ENCODE data around the gene MDGA2. TPM values are rescaled to one million over a fixed set of nuclear protein-coding genes. Genes with fewer than 3 reads are reported as not detected.

Gene MDGA2
- total RNA-seq, 2 donors from 2014 or later = 0.82 to 8.8 TPM

DNA sequence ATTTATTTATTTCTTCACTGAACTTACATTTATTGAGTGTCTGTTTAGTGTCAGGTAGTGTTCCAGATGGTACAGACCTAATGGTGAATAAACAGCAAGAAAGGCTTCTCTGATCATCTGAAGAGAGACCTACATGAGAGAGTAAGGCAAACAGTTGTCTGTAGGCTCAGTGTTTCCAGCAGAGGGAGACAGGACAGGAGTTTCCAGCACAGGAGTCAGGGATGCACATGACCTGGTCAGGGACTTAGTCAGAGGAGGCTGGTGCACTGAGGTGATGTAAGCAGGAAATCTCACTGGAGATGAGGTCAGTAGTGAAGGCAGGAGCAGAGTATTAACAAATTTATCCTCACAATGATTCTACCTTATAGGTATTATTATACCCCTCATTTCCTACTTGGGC is 233.2 kb downstream of the MDGA2 start:
- H3K4me1 ChIP-seq (ENCODE audit: control insufficient read depth, insufficient read depth, low read length) = peaks cover 2% of the 10 kb centered on the region
- no peak overlapping the region for H3K4me3 ChIP-seq (ENCODE audit: low read length)
- H3K36me3 Mint-ChIP-seq (ENCODE audit: low read depth) = no peaks in the 10 kb centered on the region
- H3K36me3 ChIP-seq (ENCODE audit: control insufficient read depth, insufficient read depth, low read length) = no peaks in the 10 kb centered on the region
- DNase-seq = peak; percentile 82
- peaks cover 7% of the 10 kb centered on the region for H3K4me1 Mint-ChIP-seq
- TF ChIP-seq, protein P1, sequence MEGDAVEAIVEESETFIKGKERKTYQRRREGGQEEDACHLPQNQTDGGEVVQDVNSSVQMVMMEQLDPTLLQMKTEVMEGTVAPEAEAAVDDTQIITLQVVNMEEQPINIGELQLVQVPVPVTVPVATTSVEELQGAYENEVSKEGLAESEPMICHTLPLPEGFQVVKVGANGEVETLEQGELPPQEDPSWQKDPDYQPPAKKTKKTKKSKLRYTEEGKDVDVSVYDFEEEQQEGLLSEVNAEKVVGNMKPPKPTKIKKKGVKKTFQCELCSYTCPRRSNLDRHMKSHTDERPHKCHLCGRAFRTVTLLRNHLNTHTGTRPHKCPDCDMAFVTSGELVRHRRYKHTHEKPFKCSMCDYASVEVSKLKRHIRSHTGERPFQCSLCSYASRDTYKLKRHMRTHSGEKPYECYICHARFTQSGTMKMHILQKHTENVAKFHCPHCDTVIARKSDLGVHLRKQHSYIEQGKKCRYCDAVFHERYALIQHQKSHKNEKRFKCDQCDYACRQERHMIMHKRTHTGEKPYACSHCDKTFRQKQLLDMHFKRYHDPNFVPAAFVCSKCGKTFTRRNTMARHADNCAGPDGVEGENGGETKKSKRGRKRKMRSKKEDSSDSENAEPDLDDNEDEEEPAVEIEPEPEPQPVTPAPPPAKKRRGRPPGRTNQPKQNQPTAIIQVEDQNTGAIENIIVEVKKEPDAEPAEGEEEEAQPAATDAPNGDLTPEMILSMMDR (conservative IDR thresholded peaks at IDR 0.05) = peak; percentile 79
- H3K27me3 Mint-ChIP-seq (ENCODE audit: insufficient read depth) = no peaks in the 10 kb centered on the region
- no peak overlapping the region for H3K27ac ChIP-seq (ENCODE audit: low read depth, low read length)
- no peaks in the 10 kb centered on the region for H3K9me3 ChIP-seq (ENCODE audit: control insufficient read depth, low read length)
- no peak overlapping the region for H3K27ac Mint-ChIP-seq
- H3K27me3 ChIP-seq (ENCODE audit: control insufficient read depth, insufficient read depth, low read length, poor library complexity, severe bottlenecking) = no peaks in the 10 kb centered on the region
- no peaks in the 10 kb centered on the region for H3K9me3 Mint-ChIP-seq
- no peak overlapping the region for H3K9ac ChIP-seq (ENCODE audit: extremely low read depth, low read length, poor library complexity, severe bottlenecking)
- no peak overlapping the region for H3K4me3 Mint-ChIP-seq

DNA sequence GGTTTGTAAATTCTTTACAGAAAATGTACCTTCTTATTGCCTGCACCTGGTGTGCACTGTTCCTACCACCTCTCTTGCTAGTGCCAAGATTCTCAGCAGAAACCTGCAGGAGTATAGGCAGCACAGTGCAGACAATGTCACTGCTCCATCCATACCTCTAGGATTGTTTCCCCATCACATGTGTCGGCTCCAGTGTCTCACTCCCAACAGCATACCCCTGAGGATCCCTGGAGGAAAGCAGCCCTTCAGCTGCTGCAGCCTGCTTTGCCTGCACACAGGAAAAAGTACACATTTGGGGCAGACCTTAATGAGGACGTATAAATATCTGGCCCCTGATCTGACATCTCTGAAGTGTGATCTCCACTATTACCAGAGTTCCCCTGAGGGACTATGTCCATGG is 235.5 kb downstream of the MDGA2 start:
- no peaks in the 10 kb centered on the region for H3K36me3 Mint-ChIP-seq (ENCODE audit: low read depth)
- TF ChIP-seq, protein P1 (conservative IDR thresholded peaks at IDR 0.05) = no peak
- no peak overlapping the region for H3K27ac Mint-ChIP-seq
- 92 to 100% methylated on average over 1 to 2 of the region's 2 CpGs for WGBS, 2 experiments (ENCODE audit: insufficient coverage in 1 of 2, insufficient read length in 1 of 2)
- H3K27ac ChIP-seq (ENCODE audit: low read depth, low read length) = no peak overlapping the region
- peaks cover 7% of the 10 kb centered on the region for H3K4me1 Mint-ChIP-seq
- no peaks in the 10 kb centered on the region for H3K9me3 Mint-ChIP-seq
- no peak overlapping the region for H3K4me3 ChIP-seq (ENCODE audit: low read length)
- no peaks in the 10 kb centered on the region for H3K27me3 Mint-ChIP-seq (ENCODE audit: insufficient read depth)
- H3K9me3 ChIP-seq (ENCODE audit: control insufficient read depth, low read length) = no peaks in the 10 kb centered on the region
- no peaks in the 10 kb centered on the region for H3K27me3 ChIP-seq (ENCODE audit: control insufficient read depth, insufficient read depth, low read length, poor library complexity, severe bottlenecking)
- H3K36me3 ChIP-seq (ENCODE audit: control insufficient read depth, insufficient read depth, low read length) = no peaks in the 10 kb centered on the region
- no peak overlapping the region for H3K4me3 Mint-ChIP-seq
- no peak overlapping the region for H3K9ac ChIP-seq (ENCODE audit: extremely low read depth, low read length, poor library complexity, severe bottlenecking)
- peaks cover 2% of the 10 kb centered on the region for H3K4me1 ChIP-seq (ENCODE audit: control insufficient read depth, insufficient read depth, low read length)
- peak; percentile 53 for DNase-seq

- Mint-ChIP-seq H3K27ac (no peak overlapping the region), H3K4me1 (peaks cover 7% of the 10 kb centered on the region), H3K9me3 (no peaks in the 10 kb centered on the region), H3K27me3 (ENCODE audit: insufficient read depth) (no peaks in the 10 kb centered on the region), H3K4me3 (no peak overlapping the region), H3K36me3 (ENCODE audit: low read depth) (no peaks in the 10 kb centered on the region)
- peak; percentile 53 for DNase-seq
- Histone ChIP-seq H3K9me3 (ENCODE audit: control insufficient read depth, low read length) (no peaks in the 10 kb centered on the region), H3K27me3 (ENCODE audit: control insufficient read depth, insufficient read depth, low read length, poor library complexity, severe bottlenecking) (no peaks in the 10 kb centered on the region), H3K27ac (ENCODE audit: low read depth, low read length) (no peak overlapping the region), H3K36me3 (ENCODE audit: control insufficient read depth, insufficient read depth, low read length) (no peaks in the 10 kb centered on the region), H3K9ac (ENCODE audit: extremely low read depth, low read length, poor library complexity, severe bottlenecking) (no peak overlapping the region), H3K4me1 (ENCODE audit: control insufficient read depth, insufficient read depth, low read length) (peaks cover 2% of the 10 kb centered on the region), H3K4me3 (ENCODE audit: low read length) (no peak overlapping the region)
- TF ChIP-seq, protein P1 (conservative IDR thresholded peaks at IDR 0.05) = no peak
- WGBS, 2 experiments (ENCODE audit: insufficient coverage in 1 of 2, insufficient read length in 1 of 2) = 55 to 60% methylated on average over 1 of the region's 1 CpG
Measured at GRCh38 chr14:47438650-47439140, 236.7 kb downstream of the MDGA2 start.
